ENCODE measurements around the gene DBNDD1. TPM values are rescaled to one million over a fixed set of nuclear protein-coding genes. Genes with fewer than 3 reads are reported as not detected.

DBNDD1 gene
- total RNA-seq, 2 experiments from 2014 or later: 0.07 to 0.15 TPM

GRCh38 chr16:90046122-90046970 lies 27.1 kb upstream of the DBNDD1 start:
- Mint-ChIP-seq H3K9me3 (no peaks in the 10 kb centered on the region), H3K27me3 (peaks cover 4% of the 10 kb centered on the region), H3K36me3 (ENCODE audit: low read depth) (no peaks in the 10 kb centered on the region), H3K4me3 (no peak overlapping the region), H3K27ac (peak overlapping the region; percentile 41), H3K4me1 (peaks cover 3% of the 10 kb centered on the region)
- ChIA-PET CTCF (interaction anchor here (1.0 to 1.1 kb wide), 2 partner anchors 9 to 36 kb away, joined by 3 read pairs; no protein-coding TSS in a partner anchor), POLR2A (no interaction called here)
- DNase-seq: no peak

GRCh38 chr16:90044111-90044551 lies 24.9 kb upstream of the DBNDD1 start:
- peaks cover 3% of the 10 kb centered on the region for H3K4me1 Mint-ChIP-seq
- no peaks in the 10 kb centered on the region for H3K36me3 Mint-ChIP-seq (ENCODE audit: low read depth)
- H3K4me3 Mint-ChIP-seq: no peak overlapping the region
- DNase-seq: no peak
- H3K9me3 Mint-ChIP-seq: no peaks in the 10 kb centered on the region
- H3K27me3 Mint-ChIP-seq: peaks cover 4% of the 10 kb centered on the region
- POLR2A ChIA-PET: interaction anchor here (0.6 kb wide), 1 partner anchor 40 kb away, joined by 3 read pairs; no protein-coding TSS in a partner anchor
- CTCF ChIA-PET: interaction anchor here (0.8 kb wide), 1 partner anchor 9 kb away, joined by 3 read pairs; no protein-coding TSS in a partner anchor
- H3K27ac Mint-ChIP-seq: no peak overlapping the region

- Mint-ChIP-seq H3K4me1 (peaks cover 3% of the 10 kb centered on the region), H3K27me3 (peaks cover 4% of the 10 kb centered on the region), H3K27ac (no peak overlapping the region), H3K9me3 (no peaks in the 10 kb centered on the region), H3K36me3 (ENCODE audit: low read depth) (no peaks in the 10 kb centered on the region), H3K4me3 (no peak overlapping the region)
- DNase-seq: no peak
- CTCF ChIA-PET: interaction anchor here (1.1 kb wide), 1 partner anchor 10 kb away, joined by 3 read pairs; no protein-coding TSS in a partner anchor
- POLR2A ChIA-PET: no interaction called here
Measured at GRCh38 chr16:90043526-90043925, 24.3 kb upstream of the DBNDD1 start.

GRCh38 chr16:90042946-90043514 lies 23.8 kb upstream of the DBNDD1 start:
- Mint-ChIP-seq H3K27ac (no peak overlapping the region), H3K9me3 (no peaks in the 10 kb centered on the region), H3K36me3 (ENCODE audit: low read depth) (no peaks in the 10 kb centered on the region), H3K27me3 (peaks cover under 1% of the 10 kb centered on the region), H3K4me1 (peaks cover under 1% of the 10 kb centered on the region), H3K4me3 (no peak overlapping the region)
- DNase-seq: no peak
- POLR2A ChIA-PET: no interaction called here
- CTCF ChIA-PET: interaction anchor here (0.8 to 1.1 kb wide), 2 partner anchors 10 to 182 kb away, joined by 3 read pairs; no protein-coding TSS in a partner anchor

- Mint-ChIP-seq H3K36me3 (ENCODE audit: low read depth) (no peaks in the 10 kb centered on the region), H3K9me3 (no peaks in the 10 kb centered on the region), H3K27ac (no peak overlapping the region), H3K4me3 (no peak overlapping the region), H3K4me1 (no peaks in the 10 kb centered on the region), H3K27me3 (no peaks in the 10 kb centered on the region)
- POLR2A ChIA-PET: no interaction called here
- CTCF ChIA-PET: interaction anchor here (0.8 kb wide), 1 partner anchor 181 kb away, joined by 3 read pairs; no protein-coding TSS in a partner anchor
- no peak for DNase-seq
Measured at GRCh38 chr16:90041896-90042473, 22.7 kb upstream of the DBNDD1 start.

- H3K27me3 Mint-ChIP-seq: no peaks in the 10 kb centered on the region
- no peak for DNase-seq
- no peaks in the 10 kb centered on the region for H3K36me3 Mint-ChIP-seq (ENCODE audit: low read depth)
- H3K4me3 Mint-ChIP-seq: no peak overlapping the region
- no peak overlapping the region for H3K27ac Mint-ChIP-seq
- ChIA-PET POLR2A (no interaction called here), CTCF (interaction anchor here (1.0 kb wide), 1 partner anchor 13 kb away, joined by 3 read pairs; no protein-coding TSS in a partner anchor)
- H3K9me3 Mint-ChIP-seq: no peaks in the 10 kb centered on the region
- no peaks in the 10 kb centered on the region for H3K4me1 Mint-ChIP-seq
Measured at GRCh38 chr16:90040152-90041023, 21.1 kb upstream of the DBNDD1 start.

- Mint-ChIP-seq H3K36me3 (ENCODE audit: low read depth) (no peaks in the 10 kb centered on the region), H3K9me3 (no peaks in the 10 kb centered on the region), H3K27ac (no peak overlapping the region), H3K27me3 (no peaks in the 10 kb centered on the region), H3K4me1 (no peaks in the 10 kb centered on the region), H3K4me3 (no peak overlapping the region)
- DNase-seq: no peak
- ChIA-PET POLR2A (no interaction called here), CTCF (no interaction called here)
Measured at GRCh38 chr16:90037276-90037675, 18.0 kb upstream of the DBNDD1 start.

- peaks cover 5% of the 10 kb centered on the region for H3K36me3 Mint-ChIP-seq (ENCODE audit: low read depth)
- H3K9me3 Mint-ChIP-seq: peaks cover 4% of the 10 kb centered on the region
- no peak overlapping the region for H3K27ac Mint-ChIP-seq
- H3K4me3 Mint-ChIP-seq: no peak overlapping the region
- CTCF ChIA-PET: no interaction called here
- no peak for DNase-seq
- H3K27me3 Mint-ChIP-seq: no peaks in the 10 kb centered on the region
- POLR2A ChIA-PET: no interaction called here
- H3K4me1 Mint-ChIP-seq: no peaks in the 10 kb centered on the region
Measured at GRCh38 chr16:90035902-90036301, 16.6 kb upstream of the DBNDD1 start.

- Mint-ChIP-seq H3K4me3 (no peak overlapping the region), H3K27ac (no peak overlapping the region), H3K27me3 (no peaks in the 10 kb centered on the region), H3K4me1 (no peaks in the 10 kb centered on the region), H3K36me3 (ENCODE audit: low read depth) (peaks cover 5% of the 10 kb centered on the region), H3K9me3 (peaks cover 4% of the 10 kb centered on the region)
- CTCF ChIA-PET: interaction anchor here (0.6 to 1.3 kb wide), 2 partner anchors 10 to 146 kb away, joined by 3 read pairs; no protein-coding TSS in a partner anchor
- POLR2A ChIA-PET: no interaction called here
- DNase-seq: no peak
Measured at GRCh38 chr16:90034504-90034903, 15.2 kb upstream of the DBNDD1 start.

GRCh38 chr16:90033387-90033786 lies 14.1 kb upstream of the DBNDD1 start:
- Mint-ChIP-seq H3K9me3 (peaks cover 4% of the 10 kb centered on the region), H3K4me3 (no peak overlapping the region), H3K27me3 (no peaks in the 10 kb centered on the region), H3K27ac (no peak overlapping the region), H3K36me3 (ENCODE audit: low read depth) (peaks cover 5% of the 10 kb centered on the region), H3K4me1 (no peaks in the 10 kb centered on the region)
- no peak for DNase-seq
- ChIA-PET CTCF (interaction anchor here (0.8 to 1.4 kb wide), 3 partner anchors 10 to 333 kb away, joined by 3 to 4 read pairs (median 3); partner anchors contain the start of gene SPATA2L), POLR2A (no interaction called here)

GRCh38 chr16:90032674-90033331 lies 13.5 kb upstream of the DBNDD1 start:
- ChIA-PET CTCF (interaction anchor here (0.8 to 1.4 kb wide), 3 partner anchors 10 to 332 kb away, joined by 3 to 4 read pairs (median 3); partner anchors contain the start of gene SPATA2L), POLR2A (no interaction called here)

More at GRCh38 chr16:90032674-90033331, 13.5 kb upstream of the DBNDD1 start:
- peaks cover 5% of the 10 kb centered on the region for H3K36me3 Mint-ChIP-seq (ENCODE audit: low read depth)
- no peaks in the 10 kb centered on the region for H3K4me1 Mint-ChIP-seq
- no peaks in the 10 kb centered on the region for H3K27me3 Mint-ChIP-seq
- no peak for DNase-seq
- H3K27ac Mint-ChIP-seq: no peak overlapping the region
- H3K9me3 Mint-ChIP-seq: peaks cover 4% of the 10 kb centered on the region
- no peak overlapping the region for H3K4me3 Mint-ChIP-seq
